ENCODE results near the gene GRK5. TPM values are rescaled to one million over a fixed set of nuclear protein-coding genes. Genes with fewer than 3 reads are reported as not detected.

The GRK5 gene
- total and polyA plus RNA-seq, 3 experiments from 2014 or later, result 7.7 to 13.8 (median 13.6) TPM

GRCh38 chr10:119423510-119424257 is 216.3 kb downstream of the GRK5 start:
- no peaks in the 10 kb centered on the region for H3K27me3 Mint-ChIP-seq
- H3K27me3 ChIP-seq (ENCODE audit: insufficient read depth, low read length, poor library complexity, severe bottlenecking), result no peaks in the 10 kb centered on the region
- H3K27ac Mint-ChIP-seq, result peak overlapping the region in 2 of 8 donors; percentile 61 to 75
- no peak overlapping the region for H3K4me3 ChIP-seq (ENCODE audit: low read length)
- no peaks in the 10 kb centered on the region for H3K9me3 Mint-ChIP-seq
- no peak for DNase-seq
- no peak overlapping the region for H3K4me3 Mint-ChIP-seq
- no peaks in the 10 kb centered on the region for H3K9me3 ChIP-seq (ENCODE audit: low read length)
- no peak overlapping the region for H3K27ac ChIP-seq (ENCODE audit: low read depth, low read length)
- peaks cover 6 to 23% (median 14%) of the 10 kb centered on the region in 3 donors for H3K36me3 Mint-ChIP-seq
- POLR2A ChIA-PET, result no interaction called here
- CTCF ChIA-PET, result interaction anchor here (1.0 to 1.3 kb wide), 2 partner anchors 21 to 217 kb away, joined by 3 read pairs; no protein-coding TSS in a partner anchor
- peaks cover 13% of the 10 kb centered on the region for H3K36me3 ChIP-seq (ENCODE audit: insufficient read depth, low read length)
- peaks cover 8% of the 10 kb centered on the region for H3K4me1 ChIP-seq (ENCODE audit: insufficient read depth, low read length)
- H3K4me1 Mint-ChIP-seq, result peaks cover 0 to 4% (median 0%) of the 10 kb centered on the region in 3 donors

- no peak for DNase-seq
- CTCF ChIA-PET, result interaction anchor here (1.1 to 1.3 kb wide), 2 partner anchors 218 kb away, joined by 3 read pairs; no protein-coding TSS in a partner anchor
- Histone ChIP-seq H3K27ac (ENCODE audit: low read depth, low read length) (no peak overlapping the region), H3K4me1 (ENCODE audit: insufficient read depth, low read length) (peaks cover 11% of the 10 kb centered on the region), H3K9me3 (ENCODE audit: low read length) (no peaks in the 10 kb centered on the region), H3K27me3 (ENCODE audit: insufficient read depth, low read length, poor library complexity, severe bottlenecking) (no peaks in the 10 kb centered on the region), H3K36me3 (ENCODE audit: insufficient read depth, low read length) (peaks cover 13% of the 10 kb centered on the region), H3K4me3 (ENCODE audit: low read length) (no peak overlapping the region)
- POLR2A ChIA-PET, result no interaction called here
- peaks cover 6 to 22% (median 14%) of the 10 kb centered on the region in 3 donors for H3K36me3 Mint-ChIP-seq
- H3K4me3 Mint-ChIP-seq, result no peak overlapping the region
- no peaks in the 10 kb centered on the region for H3K9me3 Mint-ChIP-seq
- H3K4me1 Mint-ChIP-seq, result peaks cover 0 to 7% (median 0%) of the 10 kb centered on the region in 3 donors
- H3K27me3 Mint-ChIP-seq, result no peaks in the 10 kb centered on the region
- H3K27ac Mint-ChIP-seq, result peak overlapping the region in 1 of 8 donors; percentile 75
Measured at GRCh38 chr10:119424258-119424975, 217.0 kb downstream of the GRK5 start.

GRCh38 chr10:119425102-119425880 is 217.9 kb downstream of the GRK5 start:
- Mint-ChIP-seq H3K4me3 (no peak overlapping the region), H3K9me3 (no peaks in the 10 kb centered on the region), H3K4me1 (peaks cover 0 to 7% (median 0%) of the 10 kb centered on the region in 3 donors), H3K36me3 (peaks cover 6 to 26% (median 14%) of the 10 kb centered on the region in 3 donors), H3K27ac (no peak overlapping the region), H3K27me3 (no peaks in the 10 kb centered on the region)
- ChIA-PET CTCF (interaction anchor here (0.8 to 1.1 kb wide), 2 partner anchors 20 to 219 kb away, joined by 3 read pairs; no protein-coding TSS in a partner anchor), POLR2A (no interaction called here)
- Histone ChIP-seq H3K9me3 (ENCODE audit: low read length) (no peaks in the 10 kb centered on the region), H3K4me1 (ENCODE audit: insufficient read depth, low read length) (peaks cover 11% of the 10 kb centered on the region), H3K36me3 (ENCODE audit: insufficient read depth, low read length) (peaks cover 13% of the 10 kb centered on the region), H3K4me3 (ENCODE audit: low read length) (no peak overlapping the region), H3K27me3 (ENCODE audit: insufficient read depth, low read length, poor library complexity, severe bottlenecking) (no peaks in the 10 kb centered on the region), H3K27ac (ENCODE audit: low read depth, low read length) (no peak overlapping the region)
- no peak for DNase-seq

- H3K27me3 Mint-ChIP-seq, result peaks cover 0 to 1% of the 10 kb centered on the region in 2 donors
- Histone ChIP-seq H3K4me3 (ENCODE audit: low read length) (no peak overlapping the region), H3K4me1 (ENCODE audit: insufficient read depth, low read length) (peaks cover 11% of the 10 kb centered on the region), H3K36me3 (ENCODE audit: insufficient read depth, low read length) (peaks cover 13% of the 10 kb centered on the region), H3K27ac (ENCODE audit: low read depth, low read length) (no peak overlapping the region), H3K9me3 (ENCODE audit: low read length) (no peaks in the 10 kb centered on the region), H3K27me3 (ENCODE audit: insufficient read depth, low read length, poor library complexity, severe bottlenecking) (no peaks in the 10 kb centered on the region)
- ChIA-PET POLR2A (no interaction called here), CTCF (interaction anchor here (0.8 to 1.1 kb wide), 2 partner anchors 19 to 220 kb away, joined by 3 read pairs; no protein-coding TSS in a partner anchor)
- H3K27ac Mint-ChIP-seq, result no peak overlapping the region
- H3K4me1 Mint-ChIP-seq, result peaks cover 0 to 7% (median 0%) of the 10 kb centered on the region in 3 donors
- H3K36me3 Mint-ChIP-seq, result peaks cover 6 to 32% (median 14%) of the 10 kb centered on the region in 3 donors
- H3K9me3 Mint-ChIP-seq, result no peaks in the 10 kb centered on the region
- no peak for DNase-seq
- H3K4me3 Mint-ChIP-seq, result no peak overlapping the region
Measured at GRCh38 chr10:119425881-119426170, 218.5 kb downstream of the GRK5 start.

GRCh38 chr10:119426699-119427098 is 219.3 kb downstream of the GRK5 start:
- Histone ChIP-seq H3K27ac (ENCODE audit: low read depth, low read length) (no peak overlapping the region), H3K4me1 (ENCODE audit: insufficient read depth, low read length) (peaks cover 11% of the 10 kb centered on the region), H3K9me3 (ENCODE audit: low read length) (no peaks in the 10 kb centered on the region), H3K4me3 (ENCODE audit: low read length) (no peak overlapping the region), H3K36me3 (ENCODE audit: insufficient read depth, low read length) (peaks cover 15% of the 10 kb centered on the region), H3K27me3 (ENCODE audit: insufficient read depth, low read length, poor library complexity, severe bottlenecking) (no peaks in the 10 kb centered on the region)
- peaks cover 0 to 7% (median 0%) of the 10 kb centered on the region in 3 donors for H3K4me1 Mint-ChIP-seq
- H3K9me3 Mint-ChIP-seq, result no peaks in the 10 kb centered on the region
- no peak for DNase-seq
- POLR2A ChIA-PET, result no interaction called here
- peaks cover 6 to 32% (median 14%) of the 10 kb centered on the region in 3 donors for H3K36me3 Mint-ChIP-seq
- no peak overlapping the region for H3K27ac Mint-ChIP-seq
- no peak overlapping the region for H3K4me3 Mint-ChIP-seq
- CTCF ChIA-PET, result no interaction called here
- H3K27me3 Mint-ChIP-seq, result peaks cover 0 to 1% of the 10 kb centered on the region in 2 donors

- POLR2A ChIA-PET, result no interaction called here
- no peaks in the 10 kb centered on the region for H3K9me3 Mint-ChIP-seq
- CTCF ChIA-PET, result no interaction called here
- Histone ChIP-seq H3K36me3 (ENCODE audit: insufficient read depth, low read length) (peaks cover 22% of the 10 kb centered on the region), H3K4me1 (ENCODE audit: insufficient read depth, low read length) (peaks cover 11% of the 10 kb centered on the region), H3K9me3 (ENCODE audit: low read length) (no peaks in the 10 kb centered on the region), H3K27me3 (ENCODE audit: insufficient read depth, low read length, poor library complexity, severe bottlenecking) (no peaks in the 10 kb centered on the region), H3K4me3 (ENCODE audit: low read length) (no peak overlapping the region), H3K27ac (ENCODE audit: low read depth, low read length) (no peak overlapping the region)
- no peak overlapping the region for H3K4me3 Mint-ChIP-seq
- peaks cover 0 to 7% (median 0%) of the 10 kb centered on the region in 3 donors for H3K4me1 Mint-ChIP-seq
- no peak overlapping the region for H3K27ac Mint-ChIP-seq
- peaks cover 7 to 37% (median 17%) of the 10 kb centered on the region in 3 donors for H3K36me3 Mint-ChIP-seq
- peaks cover 0 to 1% of the 10 kb centered on the region in 2 donors for H3K27me3 Mint-ChIP-seq
- DNase-seq, result no peak
Measured at GRCh38 chr10:119427263-119427864, 220.0 kb downstream of the GRK5 start.

GRCh38 chr10:119428789-119429188 is 221.4 kb downstream of the GRK5 start:
- Histone ChIP-seq H3K4me1 (ENCODE audit: insufficient read depth, low read length) (peaks cover 11% of the 10 kb centered on the region), H3K4me3 (ENCODE audit: low read length) (no peak overlapping the region), H3K27me3 (ENCODE audit: insufficient read depth, low read length, poor library complexity, severe bottlenecking) (no peaks in the 10 kb centered on the region), H3K9me3 (ENCODE audit: low read length) (no peaks in the 10 kb centered on the region), H3K36me3 (ENCODE audit: insufficient read depth, low read length) (peaks cover 23% of the 10 kb centered on the region), H3K27ac (ENCODE audit: low read depth, low read length) (no peak overlapping the region)
- no peak overlapping the region for H3K27ac Mint-ChIP-seq
- H3K36me3 Mint-ChIP-seq, result peaks cover 13 to 36% (median 23%) of the 10 kb centered on the region in 3 donors
- H3K4me1 Mint-ChIP-seq, result peaks cover 0 to 7% (median 0%) of the 10 kb centered on the region in 3 donors
- no peak overlapping the region for H3K4me3 Mint-ChIP-seq
- ChIA-PET CTCF (no interaction called here), POLR2A (no interaction called here)
- peaks cover 0 to 3% (median 0%) of the 10 kb centered on the region in 5 donors for H3K9me3 Mint-ChIP-seq
- H3K27me3 Mint-ChIP-seq, result peaks cover 0 to 3% of the 10 kb centered on the region in 2 donors
- DNase-seq, result peak in 1 of 5 donors; percentile 8

Measured in CD8-positive, alpha-beta memory T cell (primary cell).